COR-L47 (cell line): Measurements from ENCODE around the gene NEUROG3.
"Not testable (repeated sequence)": the region's sequence is repeated elsewhere in the genome, so short reads cannot be mapped to it uniquely, and the experiment has no call there.

ENCODE experiments used
- DNase-seq: peaks from one replicate; lab custom pipeline; 2025; lab: John Stamatoyannopoulos, UW

NEUROG3 gene

GRCh38 chr10:69571618-69572158 lies 1.5 kb downstream of the NEUROG3 start:
- no peak for DNase-seq

DNA sequence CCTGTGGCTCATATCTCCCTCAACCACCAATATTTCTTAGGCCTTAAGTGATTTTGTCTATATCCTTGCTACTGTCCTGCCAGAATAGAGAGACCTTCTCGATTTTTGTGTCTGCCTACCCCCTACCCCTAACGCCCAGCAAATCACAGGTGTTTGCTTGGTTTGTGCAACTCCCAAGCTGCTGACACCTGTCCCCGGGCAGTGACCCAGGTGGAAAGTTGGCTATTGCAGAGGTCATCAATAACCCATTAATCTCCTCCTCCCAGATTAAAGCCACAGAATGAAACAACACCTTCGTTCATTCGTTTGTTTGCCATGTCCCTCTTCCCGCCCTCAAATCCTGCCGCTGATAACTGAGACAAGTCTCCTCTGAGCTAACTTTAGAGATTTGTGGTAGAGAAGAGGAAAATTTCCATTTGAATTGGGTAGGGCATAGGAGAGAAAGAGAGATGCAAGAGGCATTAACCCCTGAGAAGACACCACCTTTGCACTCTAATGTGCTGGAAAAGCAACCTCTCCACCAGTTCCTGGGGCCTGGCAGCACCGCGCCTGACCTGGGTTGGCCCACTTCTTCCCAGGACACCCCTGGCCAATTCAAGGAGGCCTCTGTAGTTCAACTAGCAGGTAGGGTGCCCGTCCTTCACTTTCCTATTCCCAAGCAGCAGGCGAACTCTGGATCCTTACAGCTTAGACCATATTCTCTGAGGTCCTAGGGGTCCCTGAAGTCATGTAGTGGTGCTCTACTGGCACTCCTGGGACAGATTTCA lies 3.0 kb downstream of the NEUROG3 start:
- DNase-seq: no peak

DNA sequence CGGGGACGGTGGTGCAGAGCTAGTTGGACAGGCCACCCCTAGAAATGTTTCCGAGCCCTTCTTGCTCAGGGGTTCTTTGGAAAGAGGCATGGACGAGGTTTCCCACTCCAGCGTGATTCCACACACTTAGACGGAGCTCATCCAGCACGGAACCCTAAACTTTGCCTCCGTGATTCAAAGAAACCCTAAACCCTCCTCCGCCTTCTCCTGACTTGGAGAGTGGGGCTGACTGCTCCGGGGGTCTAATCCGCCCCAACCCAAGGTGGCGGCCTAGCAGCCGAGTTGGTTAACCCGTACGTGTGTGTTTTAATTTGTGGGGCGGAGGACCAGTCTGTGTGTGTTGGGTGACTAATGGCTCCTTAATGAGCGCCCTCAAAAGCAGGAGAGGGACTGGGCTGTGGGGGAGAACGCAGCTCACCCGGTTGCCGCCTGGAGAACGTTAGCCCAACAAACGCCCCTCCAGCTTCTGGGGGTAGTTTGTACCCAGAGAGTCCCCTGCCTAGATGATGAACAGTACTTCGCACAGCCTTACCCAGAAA lies 3.8 kb downstream of the NEUROG3 start:
- DNase-seq: no peak

GRCh38 chr10:69568472-69569395 lies 4.5 kb downstream of the NEUROG3 start:
- DNase-seq: no peak

DNA sequence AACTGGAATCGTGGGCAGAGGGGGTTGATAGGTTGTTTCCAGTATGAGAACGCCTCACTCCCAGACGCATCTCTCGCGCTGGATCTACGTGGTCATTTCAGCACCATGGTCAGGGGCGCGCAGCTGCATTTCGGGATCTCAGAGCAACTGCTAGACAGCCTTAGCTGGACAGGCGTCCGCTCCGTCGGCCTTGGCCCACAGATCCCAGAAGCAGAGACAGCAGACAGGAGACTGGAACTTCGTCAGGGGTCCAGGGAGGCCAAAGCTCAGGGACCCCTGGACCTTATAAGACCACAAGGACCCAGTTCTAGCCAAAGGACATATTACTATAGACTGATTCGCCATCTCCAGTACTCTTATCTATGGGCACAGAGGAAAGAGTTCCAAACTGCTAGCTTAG lies 5.3 kb downstream of the NEUROG3 start:
- no peak for DNase-seq

- no peak for DNase-seq
Measured at GRCh38 chr10:69562731-69563254, 10.4 kb downstream of the NEUROG3 start.

GRCh38 chr10:69559525-69559924 lies 13.7 kb downstream of the NEUROG3 start:
- no peak for DNase-seq

GRCh38 chr10:69558559-69558958 lies 14.7 kb downstream of the NEUROG3 start:
- DNase-seq: no peak

- DNase-seq: no peak
Measured at GRCh38 chr10:69554611-69555010, 18.6 kb downstream of the NEUROG3 start.

GRCh38 chr10:69553328-69553727 lies 19.9 kb downstream of the NEUROG3 start:
- DNase-seq: no peak

- DNase-seq: no peak
Measured at GRCh38 chr10:69552268-69552667, 21.0 kb downstream of the NEUROG3 start.

DNA sequence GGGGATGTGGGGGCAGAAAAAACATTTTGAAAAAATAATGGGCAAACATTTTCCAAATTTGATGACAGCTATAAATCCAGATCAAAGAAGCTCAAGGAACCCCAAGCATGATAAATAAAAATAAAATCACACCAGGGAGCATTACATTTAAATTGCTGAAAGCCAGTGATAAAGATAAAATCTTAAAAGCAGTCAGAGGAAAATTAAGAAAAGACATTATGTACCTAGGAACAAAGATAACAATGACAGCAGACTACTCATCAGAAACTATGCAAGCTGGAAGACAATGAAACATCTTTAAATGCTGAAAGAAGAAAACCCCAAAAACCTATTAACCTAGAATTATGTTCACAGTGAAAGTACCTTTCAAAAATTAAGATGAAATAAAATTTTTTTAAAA lies 23.3 kb downstream of the NEUROG3 start:
- no peak for DNase-seq

GRCh38 chr10:69541463-69541862 lies 31.8 kb downstream of the NEUROG3 start:
- DNase-seq: no peak

DNA sequence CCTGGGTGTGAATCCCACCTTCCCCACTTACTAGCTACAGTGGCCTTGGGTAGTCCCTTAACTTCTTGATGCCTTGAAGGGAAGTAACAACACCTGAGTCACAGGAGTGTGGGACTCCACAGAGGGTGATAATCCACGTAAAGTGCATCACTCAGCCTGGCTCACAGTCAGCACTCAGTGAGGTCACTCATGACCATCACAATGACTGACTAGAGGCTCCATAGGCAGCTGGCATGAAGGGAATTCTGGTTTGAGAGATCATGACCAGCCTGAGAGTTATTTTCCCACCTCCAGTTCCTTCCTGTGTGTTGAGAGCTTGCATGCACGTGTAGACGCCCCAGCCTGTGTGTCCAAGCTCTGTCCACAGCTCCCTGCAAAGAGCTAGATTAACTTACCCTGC lies 34.8 kb downstream of the NEUROG3 start:
- no peak for DNase-seq

DNA sequence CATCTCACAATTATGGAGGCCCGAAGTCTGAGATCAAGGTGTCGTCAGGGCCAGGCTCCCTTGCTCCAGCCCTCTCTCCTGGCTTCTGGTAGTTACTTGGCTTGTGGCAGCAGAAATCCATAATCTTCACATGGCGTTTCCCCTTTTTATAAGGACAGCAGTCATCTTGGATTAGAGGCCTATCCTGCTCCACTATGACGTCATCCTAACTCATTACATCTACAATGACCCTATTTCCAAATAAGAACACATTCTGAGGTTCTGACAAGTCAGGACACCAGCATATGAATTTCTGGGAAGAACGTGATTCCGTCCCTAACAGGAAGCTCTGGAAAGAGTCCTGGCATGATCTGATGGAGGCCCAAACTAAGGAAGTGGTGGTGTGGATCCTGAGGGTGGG lies 35.8 kb downstream of the NEUROG3 start:
- DNase-seq: no peak

GRCh38 chr10:69536521-69536920 lies 36.7 kb downstream of the NEUROG3 start:
- DNase-seq: not testable (repeated sequence)

DNA sequence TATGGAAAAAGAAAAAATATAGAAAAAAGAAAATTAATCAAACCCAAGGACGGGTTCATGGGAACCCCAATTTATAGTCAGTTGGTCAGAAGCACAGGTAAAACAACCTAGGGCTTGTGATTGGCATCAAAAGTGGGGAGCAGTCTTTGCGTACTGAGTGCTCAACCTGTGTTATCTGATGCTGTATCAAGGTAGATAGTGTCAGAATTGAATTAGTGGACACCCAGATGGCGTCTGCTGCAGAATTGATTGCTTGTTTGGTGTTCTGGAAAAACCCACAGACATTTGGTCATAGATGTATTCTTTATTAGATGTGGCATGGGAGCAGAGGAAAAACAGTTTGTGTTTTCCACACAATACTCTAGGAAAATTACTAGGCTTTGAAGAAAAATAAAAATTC lies 39.6 kb downstream of the NEUROG3 start:
- no peak for DNase-seq

- no peak for DNase-seq
Measured at GRCh38 chr10:69527961-69528360, 45.3 kb downstream of the NEUROG3 start.
